Measurements from ENCODE around the gene HOXB13. TPM values are rescaled to one million over a fixed set of nuclear protein-coding genes. Genes with fewer than 3 reads are reported as not detected.

HOXB13 gene
- total RNA-seq, 1 experiment from 2014 or later = not detected

DNA sequence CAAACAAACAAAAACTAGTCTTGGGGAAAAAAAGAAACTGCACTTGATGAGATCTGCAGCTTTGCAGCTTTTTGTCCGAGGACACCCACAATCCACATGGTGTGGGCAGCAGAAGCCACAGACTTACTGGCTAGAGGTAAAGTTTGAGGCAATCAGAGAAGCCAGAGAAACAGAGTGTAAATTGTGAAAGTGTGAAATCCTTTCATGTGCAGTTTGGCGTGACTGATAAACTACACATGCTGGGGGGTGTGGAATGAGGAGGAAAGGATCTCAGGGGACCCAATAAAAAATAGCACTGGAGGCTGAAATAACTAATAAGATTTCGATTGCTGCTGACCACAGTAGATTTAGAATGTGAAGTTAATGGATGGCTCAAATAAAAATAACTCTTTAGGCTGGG lies 42.4 kb upstream of the HOXB13 start:
- Mint-ChIP-seq H3K27me3 (ENCODE audit: low read depth) (peaks cover 76% of the 10 kb centered on the region), H3K4me3 (no peak overlapping the region), H3K9me3 (peaks cover 3 to 4% of the 10 kb centered on the region in 2 experiments; a peak in 2 of 5 replicates), H3K27ac (no peak overlapping the region), H3K4me1 (no peaks in the 10 kb centered on the region), H3K36me3 (ENCODE audit: insufficient read depth in 1 of 3, low read depth in 3 of 3) (no peaks in the 10 kb centered on the region)
- no peak overlapping the region for H3T11ph ChIP-seq (ENCODE audit: low read length)
- H2BK5ac ChIP-seq (ENCODE audit: insufficient read length, low read length) = no peak overlapping the region
- no peak overlapping the region for H2BK15ac ChIP-seq (ENCODE audit: low read depth, low read length)
- no peak overlapping the region for H2AK5ac ChIP-seq (ENCODE audit: insufficient read length, low read length)
- no peak overlapping the region for H3K4ac ChIP-seq (ENCODE audit: low read depth, low read length)
- no peaks in the 10 kb centered on the region for H3K9me3 ChIP-seq (ENCODE audit: control insufficient read depth, low read depth, low read length)
- H4K5ac ChIP-seq (ENCODE audit: insufficient read length, low read depth, low read length) = no peak overlapping the region
- H3K27ac ChIP-seq (ENCODE audit: insufficient read length, low read depth, low read length) = no peak overlapping the region
- H4K20me1 ChIP-seq (ENCODE audit: control insufficient read depth, insufficient read depth, insufficient read length) = no peaks in the 10 kb centered on the region
- no peak overlapping the region for H2BK120ac ChIP-seq (ENCODE audit: low read depth, low read length, poor library complexity, severe bottlenecking)
- no peaks in the 10 kb centered on the region for H3K23me2 ChIP-seq (ENCODE audit: insufficient read length, low read depth, low read length, poor library complexity, severe bottlenecking)
- H3K23ac ChIP-seq (ENCODE audit: insufficient read length, low read depth, low read length) = no peak overlapping the region
- no peak overlapping the region for H4K8ac ChIP-seq (replicated peaks; ENCODE audit: insufficient read length, low read depth, low read length)
- H2BK12ac ChIP-seq (ENCODE audit: insufficient read length, low read depth, low read length) = no peak overlapping the region
- H3K27me3 ChIP-seq (ENCODE audit: insufficient read depth, low read length) = no peaks in the 10 kb centered on the region
- no peak overlapping the region for H2AFZ ChIP-seq (ENCODE audit: low read length)
- TF ChIP-seq, protein P1, sequence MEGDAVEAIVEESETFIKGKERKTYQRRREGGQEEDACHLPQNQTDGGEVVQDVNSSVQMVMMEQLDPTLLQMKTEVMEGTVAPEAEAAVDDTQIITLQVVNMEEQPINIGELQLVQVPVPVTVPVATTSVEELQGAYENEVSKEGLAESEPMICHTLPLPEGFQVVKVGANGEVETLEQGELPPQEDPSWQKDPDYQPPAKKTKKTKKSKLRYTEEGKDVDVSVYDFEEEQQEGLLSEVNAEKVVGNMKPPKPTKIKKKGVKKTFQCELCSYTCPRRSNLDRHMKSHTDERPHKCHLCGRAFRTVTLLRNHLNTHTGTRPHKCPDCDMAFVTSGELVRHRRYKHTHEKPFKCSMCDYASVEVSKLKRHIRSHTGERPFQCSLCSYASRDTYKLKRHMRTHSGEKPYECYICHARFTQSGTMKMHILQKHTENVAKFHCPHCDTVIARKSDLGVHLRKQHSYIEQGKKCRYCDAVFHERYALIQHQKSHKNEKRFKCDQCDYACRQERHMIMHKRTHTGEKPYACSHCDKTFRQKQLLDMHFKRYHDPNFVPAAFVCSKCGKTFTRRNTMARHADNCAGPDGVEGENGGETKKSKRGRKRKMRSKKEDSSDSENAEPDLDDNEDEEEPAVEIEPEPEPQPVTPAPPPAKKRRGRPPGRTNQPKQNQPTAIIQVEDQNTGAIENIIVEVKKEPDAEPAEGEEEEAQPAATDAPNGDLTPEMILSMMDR (conservative IDR thresholded peaks at IDR 0.05) = no peak
- no peak overlapping the region for H4K91ac ChIP-seq (ENCODE audit: insufficient read length, low read depth, low read length)
- H3K14ac ChIP-seq (ENCODE audit: insufficient read depth, low read length) = no peak overlapping the region
- no peaks in the 10 kb centered on the region for H3K79me1 ChIP-seq (ENCODE audit: insufficient read depth, low read depth, low read length, poor library complexity, severe bottlenecking)
- H3K18ac ChIP-seq (ENCODE audit: insufficient read length, low read depth, low read length) = no peak overlapping the region
- no peaks in the 10 kb centered on the region for H3K79me2 ChIP-seq (ENCODE audit: insufficient read depth, low read length)
- no peak overlapping the region for H3K56ac ChIP-seq (ENCODE audit: insufficient read length, low read depth, low read length)
- no peak overlapping the region for H2BK20ac ChIP-seq (ENCODE audit: low read depth, low read length, poor library complexity, severe bottlenecking)
- DNase-seq = no peak
- no peak overlapping the region for H3K9ac ChIP-seq (ENCODE audit: extremely low read depth, insufficient read length, low read length)
- H3K4me2 ChIP-seq (ENCODE audit: insufficient read depth, insufficient read length, low read length) = no peak overlapping the region
- H3K4me1 ChIP-seq (ENCODE audit: insufficient read depth, low read length) = no peaks in the 10 kb centered on the region
- WGBS (ENCODE audit: extremely low coverage, insufficient read length, low lambda C conversion rate) = no CpG with 5 or more reads among the region's 3 CpGs
